GM12873 (cell line): Measurements from ENCODE around the gene HEBP1.

Experiments
- CTCF ChIP-seq: IDR thresholded peaks from 2 replicates; pipeline ENCODE4 v1.5.1; 2012; ENCODE audit warnings: low read depth, mild to moderate bottlenecking, moderate library complexity, low read length, control low read depth; ENCODE audit not compliant: insufficient read depth; ENCODE audit errors: missing control alignments

HEBP1 gene

DNA sequence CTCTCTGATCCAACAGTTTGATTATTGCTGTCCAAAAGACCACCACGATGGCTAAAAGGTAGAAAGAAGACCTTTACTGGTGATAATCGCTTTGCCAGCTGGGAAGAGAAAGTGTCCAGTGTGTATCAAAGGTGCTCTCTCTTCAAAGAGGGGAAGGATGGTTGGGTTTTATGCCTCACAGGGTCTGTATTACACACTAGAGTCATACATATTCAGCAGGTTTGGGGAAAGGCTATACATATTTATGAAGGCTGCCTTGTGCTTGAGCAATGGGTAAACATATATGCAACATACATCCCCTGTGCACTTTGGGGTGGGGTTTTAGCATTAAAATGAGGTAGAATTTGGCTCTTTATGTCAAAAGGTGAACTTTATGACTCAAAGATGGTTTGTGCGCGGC is 66.3 kb downstream of the HEBP1 start:
- TF ChIP-seq CTCF: no peak

- no peak for TF ChIP-seq CTCF
These were observed 69.3 kb downstream of the HEBP1 start for GRCh38 chr12:12930633-12931219.

GRCh38 chr12:12929696-12930095 is 70.4 kb downstream of the HEBP1 start:
- TF ChIP-seq CTCF: no peak

DNA sequence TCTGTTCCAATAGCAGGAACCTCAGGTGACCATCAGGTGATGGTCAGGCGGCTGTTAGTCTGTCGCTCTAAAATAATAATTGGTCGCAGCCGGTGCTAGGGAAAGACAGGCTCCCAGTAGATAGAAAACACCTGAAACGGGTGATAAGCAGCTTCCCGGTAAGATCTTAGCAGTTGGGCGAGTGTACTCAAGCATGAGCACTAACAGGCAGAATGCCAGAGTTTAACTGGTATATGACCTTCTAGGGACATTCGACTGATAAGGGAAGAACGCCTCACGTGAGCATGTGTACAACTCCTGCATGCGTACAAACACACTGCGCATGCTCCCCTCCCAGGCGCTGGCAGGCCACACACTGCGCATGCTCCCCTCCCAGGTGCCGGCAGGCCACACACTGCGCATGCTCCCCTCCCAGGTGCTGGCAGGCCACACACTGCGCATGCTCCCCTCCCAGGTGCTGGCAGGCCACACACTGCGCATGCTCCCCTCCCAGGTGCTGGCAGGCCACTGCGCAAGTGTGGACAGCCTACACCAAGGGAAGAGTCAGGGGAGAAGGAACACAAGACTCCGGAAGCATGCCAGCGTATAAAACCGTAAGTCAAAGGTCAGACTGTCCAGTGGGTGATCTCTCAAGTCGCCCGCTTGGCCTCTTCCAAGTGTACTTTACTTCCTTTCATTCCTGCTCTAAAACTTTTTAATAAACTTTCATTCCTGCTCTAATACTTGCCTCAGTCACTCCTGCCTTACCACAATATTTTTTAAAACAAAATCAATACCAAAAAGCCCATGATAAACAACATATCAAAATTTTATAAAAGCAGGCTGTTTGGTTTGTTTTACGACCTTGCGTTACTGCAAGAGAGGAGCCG is 72.6 kb downstream of the HEBP1 start:
- TF ChIP-seq CTCF: no peak

- no peak for TF ChIP-seq CTCF
These were observed 73.4 kb downstream of the HEBP1 start for GRCh38 chr12:12926571-12927071.

DNA sequence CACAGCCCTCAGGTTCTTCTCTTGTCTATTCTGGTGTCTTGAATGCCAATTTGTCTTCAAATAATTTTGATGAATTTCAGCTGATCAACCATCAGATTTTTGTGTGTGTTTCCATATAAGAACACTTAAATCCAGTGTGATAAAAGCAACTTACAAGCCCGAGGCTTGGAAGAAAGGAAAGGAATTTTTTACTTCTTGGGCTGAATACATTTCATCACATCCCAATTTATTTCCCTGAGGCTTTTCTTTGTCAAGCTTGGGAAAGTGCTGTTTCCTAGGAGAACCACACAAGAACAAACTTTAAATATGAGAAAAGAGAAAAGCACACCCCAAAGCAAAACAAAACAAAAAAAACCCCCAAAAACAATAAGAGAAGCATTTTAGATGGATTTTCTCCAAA is 74.7 kb downstream of the HEBP1 start:
- TF ChIP-seq CTCF: no peak
